Type B pancreatic cell (in vitro differentiated cells): ENCODE results near the gene IMMP2L. TPM values are rescaled to one million over a fixed set of nuclear protein-coding genes. Genes with fewer than 3 reads are reported as not detected.

Source experiments
- DNase-seq: peaks from one replicate; pipeline ENCODE4 v3.0.0; 2021; ENCODE audit warnings: mixed read lengths; ENCODE audit not compliant: unreplicated experiment; ENCODE audit errors: extremely low spot score
- H3K27ac Mint-ChIP-seq: 2 replicates; pipeline ENCODE4 v1.8.0; 2021; ENCODE audit warnings: mild to moderate bottlenecking, mixed read lengths
- H3K27me3 Mint-ChIP-seq: 2 replicates; pipeline ENCODE4 v1.8.0; 2021; ENCODE audit warnings: mixed read lengths
- H3K36me3 Mint-ChIP-seq: 2 replicates; pipeline ENCODE4 v1.8.0; 2021; ENCODE audit warnings: mixed read lengths
- H3K4me1 Mint-ChIP-seq: one replicate; pipeline ENCODE4 v1.8.0; 2021; ENCODE audit warnings: mixed read lengths; ENCODE audit not compliant: unreplicated experiment
- H3K4me3 Mint-ChIP-seq: 2 replicates; pipeline ENCODE4 v1.8.0; 2021; ENCODE audit warnings: mild to moderate bottlenecking, mixed read lengths
- H3K9me3 Mint-ChIP-seq: 2 replicates; pipeline ENCODE4 v1.8.0; 2021; ENCODE audit warnings: mixed read lengths
- total RNA-seq: library from RNA; stranded (reverse); gene quantifications from 2 replicates; pipeline ENCODE4 v1.2.1, GENCODE V29; 2021; ENCODE audit warnings: low replicate concordance
- TF ChIP-seq, protein P1 (sequence below): fragments of 200-600 bp; sonication (generic); conservative IDR thresholded peaks from 2 replicates; pipeline ENCODE4 v1.5.0; 2021; ENCODE audit warnings: antibody characterized with exemption, mild to moderate bottlenecking

The IMMP2L gene
- total RNA-seq, 1 donor from 2014 or later, result 23.0 TPM

DNA sequence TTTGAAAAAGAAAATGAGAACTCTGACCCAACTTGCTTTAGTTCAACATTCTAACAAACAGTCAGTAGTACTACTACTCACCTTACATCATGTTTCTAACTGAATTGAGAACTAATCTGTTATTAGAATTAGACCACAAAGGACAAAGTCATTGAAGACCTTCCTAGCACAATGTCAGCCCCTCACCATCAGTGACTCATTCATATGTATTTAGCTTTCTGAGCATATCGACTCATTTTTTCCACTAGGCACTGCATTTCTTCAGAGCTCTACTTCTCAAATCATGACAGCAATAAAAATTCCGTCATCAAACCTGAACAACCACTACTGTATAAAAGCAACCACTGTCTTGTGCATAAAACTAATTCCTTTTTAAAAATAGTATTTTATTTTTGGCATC, 475.8 kb downstream of the IMMP2L start:
- Mint-ChIP-seq H3K9me3 (no peaks in the 10 kb centered on the region), H3K4me3 (no peak overlapping the region), H3K4me1 (peaks cover 16% of the 10 kb centered on the region), H3K36me3 (no peaks in the 10 kb centered on the region), H3K27me3 (no peaks in the 10 kb centered on the region), H3K27ac (no peak overlapping the region)
- DNase-seq, result no peak
- TF ChIP-seq, protein P1, sequence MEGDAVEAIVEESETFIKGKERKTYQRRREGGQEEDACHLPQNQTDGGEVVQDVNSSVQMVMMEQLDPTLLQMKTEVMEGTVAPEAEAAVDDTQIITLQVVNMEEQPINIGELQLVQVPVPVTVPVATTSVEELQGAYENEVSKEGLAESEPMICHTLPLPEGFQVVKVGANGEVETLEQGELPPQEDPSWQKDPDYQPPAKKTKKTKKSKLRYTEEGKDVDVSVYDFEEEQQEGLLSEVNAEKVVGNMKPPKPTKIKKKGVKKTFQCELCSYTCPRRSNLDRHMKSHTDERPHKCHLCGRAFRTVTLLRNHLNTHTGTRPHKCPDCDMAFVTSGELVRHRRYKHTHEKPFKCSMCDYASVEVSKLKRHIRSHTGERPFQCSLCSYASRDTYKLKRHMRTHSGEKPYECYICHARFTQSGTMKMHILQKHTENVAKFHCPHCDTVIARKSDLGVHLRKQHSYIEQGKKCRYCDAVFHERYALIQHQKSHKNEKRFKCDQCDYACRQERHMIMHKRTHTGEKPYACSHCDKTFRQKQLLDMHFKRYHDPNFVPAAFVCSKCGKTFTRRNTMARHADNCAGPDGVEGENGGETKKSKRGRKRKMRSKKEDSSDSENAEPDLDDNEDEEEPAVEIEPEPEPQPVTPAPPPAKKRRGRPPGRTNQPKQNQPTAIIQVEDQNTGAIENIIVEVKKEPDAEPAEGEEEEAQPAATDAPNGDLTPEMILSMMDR, result no peak

DNA sequence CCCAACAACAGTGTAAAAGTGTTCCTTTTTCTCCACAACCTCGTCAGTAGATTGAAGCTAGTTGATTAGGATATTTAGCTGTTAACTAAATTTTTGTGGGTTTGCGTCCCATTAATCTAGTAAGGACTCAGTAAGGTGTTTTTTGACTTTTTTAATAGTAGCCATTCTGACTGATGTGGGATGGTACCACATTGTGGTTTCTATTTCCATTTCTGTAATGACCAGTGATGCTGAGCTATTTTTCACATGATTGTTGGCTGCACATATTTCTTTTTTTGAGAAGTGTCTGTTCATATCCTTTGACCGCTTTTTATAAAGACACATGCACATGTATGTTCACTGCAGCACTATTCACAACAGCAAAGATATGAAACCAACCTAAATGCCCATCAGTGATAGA, 476.9 kb downstream of the IMMP2L start:
- TF ChIP-seq, protein P1, result no peak
- Mint-ChIP-seq H3K4me1 (peaks cover 5% of the 10 kb centered on the region), H3K4me3 (no peak overlapping the region), H3K36me3 (no peaks in the 10 kb centered on the region), H3K9me3 (no peaks in the 10 kb centered on the region), H3K27me3 (no peaks in the 10 kb centered on the region), H3K27ac (no peak overlapping the region)
- no peak for DNase-seq

DNA sequence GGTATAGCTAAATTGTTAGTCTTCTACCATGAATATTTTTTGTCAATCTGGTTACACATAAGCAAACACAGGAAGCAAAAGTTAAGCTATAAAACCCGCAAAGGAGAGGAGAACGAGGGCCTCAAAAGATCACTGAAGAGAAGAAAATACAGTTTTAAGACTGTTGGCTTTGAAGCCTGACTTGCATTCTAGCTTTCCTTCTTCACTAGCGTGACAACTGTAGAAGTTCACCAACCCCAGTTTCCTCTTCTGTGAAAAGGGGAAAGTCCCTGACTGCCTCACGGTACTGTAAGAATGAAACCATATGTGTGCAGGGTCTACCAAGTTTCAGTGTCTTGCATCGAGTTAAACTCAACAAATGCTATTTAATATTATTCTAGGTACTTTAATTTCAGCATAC, 478.9 kb downstream of the IMMP2L start:
- Mint-ChIP-seq H3K4me3 (no peak overlapping the region), H3K4me1 (peaks cover 5% of the 10 kb centered on the region), H3K36me3 (no peaks in the 10 kb centered on the region), H3K9me3 (no peaks in the 10 kb centered on the region), H3K27ac (no peak overlapping the region), H3K27me3 (no peaks in the 10 kb centered on the region)
- TF ChIP-seq, protein P1, result no peak
- no peak for DNase-seq

DNA sequence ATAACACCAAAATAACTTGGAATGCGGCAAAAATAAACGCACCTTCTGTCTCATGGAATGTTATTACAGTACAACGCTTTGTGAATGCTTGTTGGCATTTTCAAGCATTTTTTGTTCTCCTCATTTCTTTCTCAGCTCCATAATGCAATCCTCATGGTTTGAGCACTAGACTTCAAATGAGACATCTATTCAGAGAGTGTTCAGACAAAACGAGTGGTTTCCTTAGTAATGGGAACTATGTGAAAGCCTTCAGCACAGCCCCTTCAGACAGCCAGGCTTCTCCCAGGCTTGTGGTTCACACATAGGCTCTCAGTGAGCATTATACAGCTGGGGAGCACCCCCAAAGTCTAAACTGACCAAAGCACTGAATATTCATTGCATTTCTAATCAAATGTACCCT, 479.9 kb downstream of the IMMP2L start:
- Mint-ChIP-seq H3K27ac (no peak overlapping the region), H3K9me3 (no peaks in the 10 kb centered on the region), H3K36me3 (no peaks in the 10 kb centered on the region), H3K4me1 (peaks cover 5% of the 10 kb centered on the region), H3K27me3 (no peaks in the 10 kb centered on the region), H3K4me3 (no peak overlapping the region)
- TF ChIP-seq, protein P1, result no peak
- no peak for DNase-seq

DNA sequence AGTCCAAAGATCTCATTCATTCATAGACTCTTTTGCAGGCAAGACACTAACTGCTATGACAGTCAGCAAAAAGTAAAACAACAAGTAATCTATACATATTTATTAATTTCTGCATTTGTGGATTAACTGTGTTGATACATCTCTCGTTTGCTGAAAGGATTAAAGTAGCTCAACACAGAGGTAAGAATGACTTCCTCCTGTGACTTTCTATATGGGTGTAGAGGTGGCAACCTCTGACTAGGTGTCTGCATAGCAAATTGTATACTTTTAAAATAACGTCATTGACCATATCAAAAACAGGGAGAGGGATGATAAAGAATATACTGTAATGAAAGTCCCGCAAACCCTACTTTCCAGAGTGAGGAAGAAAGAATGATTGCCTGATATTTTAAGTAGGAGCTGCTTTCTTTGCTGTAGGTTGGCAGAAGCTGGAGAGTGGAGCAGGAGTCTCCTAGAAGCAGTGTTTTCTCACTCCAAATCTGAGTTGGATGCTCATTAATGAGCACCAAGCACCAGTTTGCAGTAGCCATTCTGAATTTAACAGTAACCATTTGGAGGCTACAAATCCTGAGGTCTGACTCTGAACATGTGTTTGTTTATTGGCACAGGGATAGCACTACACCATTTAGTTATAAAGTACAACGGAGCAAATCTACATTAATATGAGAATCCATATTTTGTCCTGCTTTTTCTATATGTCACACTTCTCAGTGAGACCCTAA, 480.6 kb downstream of the IMMP2L start:
- peaks cover 5% of the 10 kb centered on the region for H3K4me1 Mint-ChIP-seq

More for the DNA sequence above, 480.6 kb downstream of the IMMP2L start:
- Mint-ChIP-seq H3K27me3 (no peaks in the 10 kb centered on the region), H3K27ac (no peak overlapping the region), H3K4me3 (no peak overlapping the region), H3K36me3 (no peaks in the 10 kb centered on the region), H3K9me3 (no peaks in the 10 kb centered on the region)
- TF ChIP-seq, protein P1, result no peak
- DNase-seq, result no peak
